ENCODE results near the gene NUP153.

NUP153 gene

DNA sequence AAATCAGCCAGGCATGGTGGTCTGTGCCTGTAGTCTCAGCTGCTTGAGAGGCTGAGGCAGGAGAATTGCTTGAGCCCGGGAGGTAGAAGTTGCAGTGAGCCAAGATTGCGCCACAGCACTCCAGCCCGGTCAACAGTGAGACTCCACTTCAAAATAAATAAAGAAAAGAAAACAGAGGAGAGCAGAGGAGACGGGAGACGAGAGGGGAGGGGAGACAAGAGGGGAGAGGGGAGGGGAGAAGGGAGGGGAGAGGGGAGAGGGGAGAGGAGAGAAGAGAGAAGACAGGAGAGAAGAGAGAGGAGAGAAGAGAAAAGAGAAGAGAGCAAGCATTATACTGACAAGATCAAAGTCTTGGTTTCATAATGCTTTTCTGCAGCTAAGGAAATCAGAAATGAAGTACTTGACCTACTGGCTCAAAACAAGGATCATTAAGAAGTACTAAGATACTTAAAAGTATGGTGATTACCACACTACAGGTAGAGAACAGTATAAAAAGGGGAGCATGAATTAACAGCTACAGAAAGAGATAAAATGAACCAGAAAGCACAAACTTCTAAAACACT is 76.1 kb downstream of the NUP153 start:
- H3K4me3 ChIP-seq (IDR thresholded peaks at IDR 0.05; ENCODE audit: insufficient read depth, low read depth, low read length) = no peak overlapping the region
- no peak overlapping the region for H2AFZ ChIP-seq (ENCODE audit: low read depth)
- peaks cover 49% of the 10 kb centered on the region for H3K4me1 ChIP-seq (ENCODE audit: low read depth, poor library complexity, severe bottlenecking)
- H3K9ac ChIP-seq = no peak overlapping the region
- H3K27me3 ChIP-seq (ENCODE audit: insufficient read depth, low read depth) = no peaks in the 10 kb centered on the region
- H3K79me2 ChIP-seq (ENCODE audit: insufficient read depth, low read depth) = peaks cover 50% of the 10 kb centered on the region; the same call in 1 of the 2 replicates
- TF ChIP-seq, protein P1, sequence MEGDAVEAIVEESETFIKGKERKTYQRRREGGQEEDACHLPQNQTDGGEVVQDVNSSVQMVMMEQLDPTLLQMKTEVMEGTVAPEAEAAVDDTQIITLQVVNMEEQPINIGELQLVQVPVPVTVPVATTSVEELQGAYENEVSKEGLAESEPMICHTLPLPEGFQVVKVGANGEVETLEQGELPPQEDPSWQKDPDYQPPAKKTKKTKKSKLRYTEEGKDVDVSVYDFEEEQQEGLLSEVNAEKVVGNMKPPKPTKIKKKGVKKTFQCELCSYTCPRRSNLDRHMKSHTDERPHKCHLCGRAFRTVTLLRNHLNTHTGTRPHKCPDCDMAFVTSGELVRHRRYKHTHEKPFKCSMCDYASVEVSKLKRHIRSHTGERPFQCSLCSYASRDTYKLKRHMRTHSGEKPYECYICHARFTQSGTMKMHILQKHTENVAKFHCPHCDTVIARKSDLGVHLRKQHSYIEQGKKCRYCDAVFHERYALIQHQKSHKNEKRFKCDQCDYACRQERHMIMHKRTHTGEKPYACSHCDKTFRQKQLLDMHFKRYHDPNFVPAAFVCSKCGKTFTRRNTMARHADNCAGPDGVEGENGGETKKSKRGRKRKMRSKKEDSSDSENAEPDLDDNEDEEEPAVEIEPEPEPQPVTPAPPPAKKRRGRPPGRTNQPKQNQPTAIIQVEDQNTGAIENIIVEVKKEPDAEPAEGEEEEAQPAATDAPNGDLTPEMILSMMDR (conservative IDR thresholded peaks at IDR 0.05; ENCODE audit: low read depth, low read length) = no peak
- H3K27ac ChIP-seq = no peak overlapping the region
- peaks cover 11% of the 10 kb centered on the region; the same call in 1 of the 2 replicates for H3K36me3 ChIP-seq (ENCODE audit: insufficient read depth)
- H4K20me1 ChIP-seq (ENCODE audit: insufficient read depth) = peaks cover 10% of the 10 kb centered on the region; the same call in 1 of the 2 replicates
- H3K4me2 ChIP-seq = no peak overlapping the region

DNA sequence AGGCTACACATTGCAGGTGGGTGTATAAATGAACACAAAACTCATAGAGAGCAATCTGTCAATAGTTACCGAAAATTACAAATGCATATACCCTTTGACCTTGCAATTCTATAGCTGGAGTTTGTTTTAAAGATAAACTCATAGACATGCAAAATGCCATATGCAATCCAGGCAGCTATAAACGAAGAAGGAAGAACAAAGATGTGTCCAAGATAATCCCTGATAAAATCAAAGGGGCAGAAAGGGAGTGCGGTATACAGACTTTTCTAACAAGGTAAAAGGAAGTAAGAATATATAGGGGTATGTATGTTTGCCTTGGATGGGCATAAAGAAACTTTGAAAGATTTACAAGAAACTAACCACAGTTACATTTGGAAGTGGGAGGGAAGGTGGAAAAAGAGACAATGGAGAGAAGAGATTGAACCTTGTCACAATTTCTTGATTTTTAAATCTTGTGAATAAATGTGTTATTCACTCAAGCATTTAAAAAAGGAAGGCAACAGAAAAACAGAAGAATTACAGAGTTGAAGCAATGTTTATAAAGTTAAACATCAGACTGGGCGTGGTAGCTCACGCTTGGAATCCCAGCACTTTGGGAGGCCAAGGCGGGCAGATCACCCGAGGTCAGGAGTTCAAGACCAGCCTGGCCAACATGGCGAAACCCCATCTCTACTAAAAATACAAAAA is 76.8 kb downstream of the NUP153 start:
- H3K4me3 ChIP-seq (IDR thresholded peaks at IDR 0.05; ENCODE audit: insufficient read depth, low read depth, low read length) = no peak overlapping the region
- H4K20me1 ChIP-seq (ENCODE audit: insufficient read depth) = peaks cover 11% of the 10 kb centered on the region; the same call in 1 of the 2 replicates
- H3K79me2 ChIP-seq (ENCODE audit: insufficient read depth, low read depth) = peaks cover 52% of the 10 kb centered on the region; the same call in 1 of the 2 replicates
- H2AFZ ChIP-seq (ENCODE audit: low read depth) = no peak overlapping the region
- TF ChIP-seq, protein P1 (conservative IDR thresholded peaks at IDR 0.05; ENCODE audit: low read depth, low read length) = no peak
- H3K27ac ChIP-seq = no peak overlapping the region
- H3K27me3 ChIP-seq (ENCODE audit: insufficient read depth, low read depth) = no peaks in the 10 kb centered on the region
- H3K4me2 ChIP-seq = no peak overlapping the region; the same call in 1 of the 2 replicates
- peaks cover 50% of the 10 kb centered on the region for H3K4me1 ChIP-seq (ENCODE audit: low read depth, poor library complexity, severe bottlenecking)
- peaks cover 11% of the 10 kb centered on the region; the same call in 1 of the 2 replicates for H3K36me3 ChIP-seq (ENCODE audit: insufficient read depth)
- H3K9ac ChIP-seq = no peak overlapping the region

DNA sequence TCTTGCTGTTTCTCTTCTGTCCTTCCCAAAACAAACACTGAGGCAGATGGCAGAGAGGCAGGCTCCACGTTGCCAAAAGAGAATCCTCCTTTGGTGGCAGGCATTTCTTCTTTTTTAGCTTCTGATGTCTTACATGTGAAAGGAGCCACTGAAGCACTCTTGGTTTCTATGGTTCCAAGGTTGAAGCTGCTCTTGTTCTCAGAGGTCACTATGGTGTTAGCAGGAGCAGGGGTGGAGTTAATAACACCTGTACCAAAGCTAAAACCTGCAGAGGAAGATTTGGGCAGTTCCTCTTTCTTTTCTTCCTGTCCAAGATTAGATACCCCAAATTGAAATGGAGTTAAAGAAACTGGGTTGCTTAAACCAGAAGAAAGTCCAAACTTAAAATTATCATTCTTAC is 77.9 kb downstream of the NUP153 start:
- H4K20me1 ChIP-seq (ENCODE audit: insufficient read depth) = peaks cover 13% of the 10 kb centered on the region; the same call in 1 of the 2 replicates
- H3K4me2 ChIP-seq = no peak overlapping the region
- H3K27ac ChIP-seq = no peak overlapping the region; the same call in 1 of the 2 replicates
- no peak overlapping the region for H3K4me3 ChIP-seq (IDR thresholded peaks at IDR 0.05; ENCODE audit: insufficient read depth, low read depth, low read length)
- H3K9ac ChIP-seq = no peak overlapping the region
- peaks cover 52% of the 10 kb centered on the region; the same call in 1 of the 2 replicates for H3K79me2 ChIP-seq (ENCODE audit: insufficient read depth, low read depth)
- H3K4me1 ChIP-seq (ENCODE audit: low read depth, poor library complexity, severe bottlenecking) = peaks cover 50% of the 10 kb centered on the region
- TF ChIP-seq, protein P1 (conservative IDR thresholded peaks at IDR 0.05; ENCODE audit: low read depth, low read length) = no peak
- H2AFZ ChIP-seq (ENCODE audit: low read depth) = no peak overlapping the region
- H3K36me3 ChIP-seq (ENCODE audit: insufficient read depth) = peaks cover 11% of the 10 kb centered on the region; the same call in 1 of the 2 replicates
- H3K27me3 ChIP-seq (ENCODE audit: insufficient read depth, low read depth) = no peaks in the 10 kb centered on the region

DNA sequence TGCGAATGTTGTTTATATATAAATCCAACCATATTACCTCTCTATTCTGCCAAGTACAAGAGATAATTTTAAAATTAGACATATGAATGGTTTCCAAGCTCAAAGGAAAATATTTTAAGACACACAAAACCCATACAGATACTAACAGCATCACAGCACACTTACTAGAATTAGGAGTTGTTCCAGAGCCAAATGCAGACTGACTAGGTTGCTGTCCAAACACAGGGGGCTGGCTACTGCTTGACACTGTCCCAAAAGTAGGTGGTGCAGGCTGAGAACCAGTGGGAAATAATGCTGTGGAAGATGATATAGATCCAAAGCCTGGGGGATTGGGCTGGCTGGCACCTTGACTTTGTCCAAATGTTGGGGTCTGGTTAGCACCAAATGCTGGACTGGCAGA is 82.3 kb downstream of the NUP153 start:
- H3K4me3 ChIP-seq (IDR thresholded peaks at IDR 0.05; ENCODE audit: insufficient read depth, low read depth, low read length) = no peak overlapping the region
- H3K9ac ChIP-seq = no peak overlapping the region
- no peak overlapping the region for H3K27ac ChIP-seq
- H3K4me2 ChIP-seq = no peak overlapping the region
- H3K4me1 ChIP-seq (ENCODE audit: low read depth, poor library complexity, severe bottlenecking) = peaks cover 51% of the 10 kb centered on the region
- peaks cover 7% of the 10 kb centered on the region; the same call in 1 of the 2 replicates for H3K36me3 ChIP-seq (ENCODE audit: insufficient read depth)
- peaks cover 50% of the 10 kb centered on the region; the same call in 1 of the 2 replicates for H3K79me2 ChIP-seq (ENCODE audit: insufficient read depth, low read depth)
- TF ChIP-seq, protein P1 (conservative IDR thresholded peaks at IDR 0.05; ENCODE audit: low read depth, low read length) = no peak
- H3K27me3 ChIP-seq (ENCODE audit: insufficient read depth, low read depth) = no peaks in the 10 kb centered on the region
- H2AFZ ChIP-seq (ENCODE audit: low read depth) = no peak overlapping the region
- H4K20me1 ChIP-seq (ENCODE audit: insufficient read depth) = peaks cover 3% of the 10 kb centered on the region; the same call in 1 of the 2 replicates

All from KMS-11 (cell line).